ENCODE measurements around the gene APPL2.
"Not testable (repeated sequence)": the region's sequence is repeated elsewhere in the genome, so short reads cannot be mapped to it uniquely, and the experiment has no call there.

DNA sequence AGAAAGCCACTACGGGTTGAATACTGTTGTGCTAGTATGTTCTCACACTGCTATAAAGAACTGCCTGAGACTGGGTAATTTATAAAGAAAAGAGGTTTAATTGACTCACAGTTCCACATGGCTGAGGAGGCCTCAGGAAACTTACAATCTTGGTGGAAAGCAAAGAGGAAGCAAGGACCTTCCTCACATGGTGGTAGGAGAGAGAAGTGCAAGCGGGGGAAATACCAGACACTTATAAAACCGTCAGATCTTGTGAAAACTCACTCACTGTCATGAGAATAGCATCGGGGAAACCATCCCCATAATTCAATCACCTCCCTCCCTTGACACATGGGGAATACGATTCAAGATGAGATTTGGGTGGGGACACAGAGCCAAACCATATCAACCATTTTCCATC lies 20.5 kb upstream of the APPL2 start:
- not testable (repeated sequence) for TF ChIP-seq CTCF, EP300 (IDR thresholded peaks at IDR 0.05)

All from stomach (tissue), 4 donors.